ENCODE data around the gene CHD1.
"Not testable (repeated sequence)": the region's sequence is repeated elsewhere in the genome, so short reads cannot be mapped to it uniquely, and the experiment has no call there.

DNA sequence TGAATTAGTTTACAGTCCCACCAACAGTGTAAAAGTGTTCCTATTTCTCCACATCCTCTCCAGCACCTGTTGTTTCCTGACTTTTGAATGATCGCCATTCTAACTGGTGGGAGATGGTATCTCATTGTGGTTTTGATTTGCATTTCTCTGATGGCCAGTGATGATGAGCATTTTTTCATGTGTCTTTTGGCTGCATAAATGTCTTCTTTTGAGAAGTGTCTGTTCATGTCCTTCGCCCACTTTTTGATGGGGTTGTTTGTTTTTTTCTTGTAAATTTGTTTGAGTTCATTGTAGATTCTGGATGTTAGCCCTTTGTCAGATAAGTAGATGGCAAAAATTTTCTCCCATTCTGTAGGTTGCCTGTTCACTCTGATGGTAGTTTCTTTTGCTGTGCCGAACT lies 27.1 kb upstream of the CHD1 start:
- not testable (repeated sequence) for TF ChIP-seq FOXP2 (optimal IDR thresholded peaks at IDR 0.05; ENCODE audit: control extremely low read depth, extremely low read length, insufficient read depth); POLR2AphosphoS5 (IDR thresholded peaks at IDR 0.05; ENCODE audit: borderline replicate concordance, low read depth, low read length)

Data from SK-N-MC (cell line).